HEK293 (cell line): ENCODE measurements around the gene SQSTM1.

Source experiments
- BCL11A ChIP-seq: fragments of 450-650 bp; formaldehyde crosslinking; IDR thresholded peaks from 2 replicates; pipeline ENCODE4 v1.5.1; 2016; ENCODE audit warnings: low read depth, missing biosample characterization, missing genetic modification characterization
- GLIS1 ChIP-seq: fragments of 450-650 bp; formaldehyde crosslinking; IDR thresholded peaks from 2 replicates; pipeline ENCODE4 v1.5.1; 2016; ENCODE audit warnings: missing biosample characterization, missing genetic modification characterization
- GLIS2 ChIP-seq: fragments of 450-650 bp; formaldehyde crosslinking; IDR thresholded peaks from 2 replicates; pipeline ENCODE4 v1.5.1; 2016; ENCODE audit warnings: missing biosample characterization, missing genetic modification characterization
- OSR2 ChIP-seq: fragments of 450-650 bp; formaldehyde crosslinking; IDR thresholded peaks from 2 replicates; pipeline ENCODE4 v1.5.1; 2016; ENCODE audit warnings: missing biosample characterization, missing genetic modification characterization
- PRDM1 ChIP-seq: fragments of 450-650 bp; formaldehyde crosslinking; IDR thresholded peaks from 2 replicates; pipeline ENCODE4; 2016; ENCODE audit warnings: missing biosample characterization, missing genetic modification characterization
- SP2 ChIP-seq: fragments of 450-650 bp; formaldehyde crosslinking; IDR thresholded peaks from 2 replicates; pipeline ENCODE4 v1.5.1; 2016; ENCODE audit warnings: missing biosample characterization, missing genetic modification characterization
- TCF7L2 ChIP-seq: IDR thresholded peaks from 2 replicates; pipeline ENCODE4 v1.6.1; 2011; ENCODE audit warnings: low read depth, mild to moderate bottlenecking, inconsistent platforms, low read length, moderate library complexity, borderline replicate concordance
- YY1 ChIP-seq: fragments of 450-650 bp; formaldehyde crosslinking; IDR thresholded peaks from 2 replicates; pipeline ENCODE4 v1.5.1; 2018; ENCODE audit warnings: missing biosample characterization, missing genetic modification characterization
- ZBTB17 ChIP-seq: fragments of 450-650 bp; formaldehyde crosslinking; IDR thresholded peaks from 2 replicates; pipeline ENCODE4 v1.5.1; 2016; ENCODE audit warnings: missing biosample characterization, missing genetic modification characterization
- ZBTB48 ChIP-seq: fragments of 450-650 bp; formaldehyde crosslinking; IDR thresholded peaks from 2 replicates; pipeline ENCODE4 v1.5.1; 2016; ENCODE audit warnings: missing biosample characterization, missing genetic modification characterization
- ZEB2 ChIP-seq: fragments of 450-650 bp; formaldehyde crosslinking; IDR thresholded peaks from 2 replicates; pipeline ENCODE4 v1.5.1; 2016; ENCODE audit warnings: missing biosample characterization, missing genetic modification characterization
- ZFHX2 ChIP-seq: fragments of 450-650 bp; formaldehyde crosslinking; conservative IDR thresholded peaks from 2 replicates; pipeline ENCODE4 v1.5.1; 2016; ENCODE audit warnings: missing biosample characterization, missing genetic modification characterization
- ZNF114 ChIP-seq: fragments of 450-650 bp; formaldehyde crosslinking; IDR thresholded peaks from 2 replicates; pipeline ENCODE4 v1.5.0; 2017; ENCODE audit warnings: missing biosample characterization, missing genetic modification characterization
- ZNF121 ChIP-seq: fragments of 450-650 bp; formaldehyde crosslinking; IDR thresholded peaks from 2 replicates; pipeline ENCODE4 v1.5.1; 2016; ENCODE audit warnings: missing biosample characterization, missing genetic modification characterization
- ZNF132 ChIP-seq: fragments of 450-650 bp; formaldehyde crosslinking; IDR thresholded peaks from 2 replicates; pipeline ENCODE4 v1.5.1; 2017; ENCODE audit warnings: missing biosample characterization, missing genetic modification characterization, borderline replicate concordance
- ZNF184 ChIP-seq: fragments of 450-650 bp; IDR thresholded peaks from 2 replicates; pipeline ENCODE4 v1.5.1; 2018; ENCODE audit warnings: missing biosample characterization, mild to moderate bottlenecking, missing genetic modification characterization
- ZNF510 ChIP-seq: fragments of 450-650 bp; formaldehyde crosslinking; IDR thresholded peaks from 2 replicates; pipeline ENCODE4 v1.5.1; 2018; ENCODE audit warnings: mild to moderate bottlenecking, missing genetic modification characterization, missing biosample characterization; ENCODE audit not compliant: insufficient replicate concordance
- ZNF544 ChIP-seq: fragments of 450-650 bp; formaldehyde crosslinking; IDR thresholded peaks from 2 replicates; pipeline ENCODE4 v1.5.0; 2017; ENCODE audit warnings: missing biosample characterization, missing genetic modification characterization
- ZNF610 ChIP-seq: fragments of 450-650 bp; formaldehyde crosslinking; IDR thresholded peaks from 2 replicates; pipeline ENCODE4 v1.5.1; 2016; ENCODE audit warnings: missing biosample characterization, missing genetic modification characterization, borderline replicate concordance
- ZNF768 ChIP-seq: fragments of 450-650 bp; formaldehyde crosslinking; IDR thresholded peaks from 2 replicates; pipeline ENCODE4 v1.5.1; 2018; ENCODE audit warnings: missing biosample characterization, mild to moderate bottlenecking, missing genetic modification characterization
- TF ChIP-seq, protein P1 (sequence below): fragments of 450-650 bp; formaldehyde crosslinking; IDR thresholded peaks from 2 replicates; pipeline ENCODE4 v1.5.1; 2017; ENCODE audit warnings: missing biosample characterization, mild to moderate bottlenecking, missing genetic modification characterization, moderate library complexity
- TF ChIP-seq, protein P2 (sequence below): fragments of 450-650 bp; formaldehyde crosslinking; IDR thresholded peaks from 2 replicates; pipeline ENCODE4 v1.5.0; 2017; ENCODE audit warnings: missing biosample characterization, missing genetic modification characterization, borderline replicate concordance
- TF ChIP-seq, protein P3 (sequence below): fragments of 450-650 bp; formaldehyde crosslinking; IDR thresholded peaks from 2 replicates; pipeline ENCODE4 v1.5.1; 2016; ENCODE audit warnings: missing biosample characterization, missing genetic modification characterization
- TF ChIP-seq, protein P4 (sequence below): fragments of 450-650 bp; formaldehyde crosslinking; IDR thresholded peaks from 2 replicates; pipeline ENCODE4 v1.5.1; 2016; ENCODE audit warnings: missing biosample characterization, missing genetic modification characterization
- TF ChIP-seq, protein P5 (sequence below): fragments of 450-650 bp; formaldehyde crosslinking; IDR thresholded peaks from 2 replicates; pipeline ENCODE4 v1.5.1; 2016; ENCODE audit warnings: missing biosample characterization, missing genetic modification characterization
- TF ChIP-seq, protein P6 (sequence below): fragments of 450-650 bp; formaldehyde crosslinking; IDR thresholded peaks from 2 replicates; pipeline ENCODE4 v1.5.1; 2016; ENCODE audit warnings: missing biosample characterization, missing genetic modification characterization

Gene SQSTM1

DNA sequence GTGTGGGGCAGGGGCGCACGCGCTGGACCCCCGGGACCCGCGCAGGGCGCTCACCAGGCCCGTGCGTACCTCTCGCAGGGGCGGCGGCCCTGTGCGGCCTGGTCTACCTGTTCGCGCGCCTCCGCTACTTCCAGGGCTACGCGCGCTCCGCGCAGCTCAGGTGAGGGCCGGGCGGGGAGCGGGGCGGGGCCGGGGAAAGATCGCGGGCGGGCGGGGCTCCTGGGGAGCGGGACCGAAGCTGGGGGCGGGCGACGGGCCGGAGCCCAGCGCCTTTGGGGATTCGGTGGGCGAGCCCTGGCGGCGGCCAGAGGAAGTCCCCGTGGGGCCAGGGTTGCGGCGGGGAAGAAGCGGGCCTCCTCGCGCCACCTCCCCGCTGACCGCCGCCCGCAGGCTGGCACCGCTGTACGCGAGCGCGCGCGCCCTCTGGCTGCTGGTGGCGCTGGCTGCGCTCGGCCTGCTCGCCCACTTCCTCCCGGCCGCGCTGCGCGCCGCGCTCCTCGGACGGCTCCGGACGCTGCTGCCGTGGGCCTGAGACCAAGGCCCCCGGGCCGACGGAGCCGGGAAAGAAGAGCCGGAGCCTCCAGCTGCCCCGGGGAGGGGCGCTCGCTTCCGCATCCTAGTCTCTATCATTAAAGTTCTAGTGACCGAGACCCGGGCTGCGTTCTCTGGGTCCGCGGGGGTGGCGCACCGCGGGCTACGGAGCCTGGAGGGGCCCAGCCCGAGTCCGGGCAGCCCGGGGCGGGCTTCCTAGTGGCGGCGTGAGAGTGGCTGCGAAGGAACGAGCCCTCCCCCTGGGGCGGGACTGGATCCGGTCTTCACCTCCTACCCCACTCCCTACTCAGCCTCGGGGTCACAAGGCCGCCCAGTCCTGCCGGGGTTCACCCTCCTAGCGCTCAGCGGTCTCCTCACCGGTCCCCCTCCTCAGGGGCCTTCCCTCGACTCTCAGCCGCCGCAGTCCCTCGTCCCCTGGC, 24.6 kb upstream of the SQSTM1 start (continued):
- TF ChIP-seq ZNF544 (tag by site-specific recombination), result no peak
- TF ChIP-seq ZNF510 (tag by site-specific recombination), result no peak
- no peak for TF ChIP-seq ZNF114 (tag by site-specific recombination)
- peak; percentile 30 for TF ChIP-seq ZFHX2 (tag by site-specific recombination)
- 0 out of 2 replicates have a peak, but pooled peaks have one; percentile 14 for TF ChIP-seq ZBTB48 (tag by site-specific recombination)
- no peak for TF ChIP-seq PRDM1 (tag by site-specific recombination)
- TF ChIP-seq ZBTB17 (tag by site-specific recombination), result peak; percentile 33
- TF ChIP-seq ZNF132 (tag by site-specific recombination), result no peak
- no peak for TF ChIP-seq ZNF768
- TF ChIP-seq SP2 (tag by site-specific recombination), result peak; percentile 82
- peak; percentile 71; the same call in 1 of the 2 replicates for TF ChIP-seq GLIS2 (tag by site-specific recombination)
- TF ChIP-seq, protein P1, sequence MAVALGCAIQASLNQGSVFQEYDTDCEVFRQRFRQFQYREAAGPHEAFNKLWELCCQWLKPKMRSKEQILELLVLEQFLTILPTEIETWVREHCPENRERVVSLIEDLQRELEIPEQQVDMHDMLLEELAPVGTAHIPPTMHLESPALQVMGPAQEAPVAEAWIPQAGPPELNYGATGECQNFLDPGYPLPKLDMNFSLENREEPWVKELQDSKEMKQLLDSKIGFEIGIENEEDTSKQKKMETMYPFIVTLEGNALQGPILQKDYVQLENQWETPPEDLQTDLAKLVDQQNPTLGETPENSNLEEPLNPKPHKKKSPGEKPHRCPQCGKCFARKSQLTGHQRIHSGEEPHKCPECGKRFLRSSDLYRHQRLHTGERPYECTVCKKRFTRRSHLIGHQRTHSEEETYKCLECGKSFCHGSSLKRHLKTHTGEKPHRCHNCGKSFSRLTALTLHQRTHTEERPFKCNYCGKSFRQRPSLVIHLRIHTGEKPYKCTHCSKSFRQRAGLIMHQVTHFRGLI (tag by site-specific recombination), result 0 out of 2 replicates have a peak, but pooled peaks have one; percentile 44
- TF ChIP-seq YY1 (tag by site-specific recombination), result no peak
- TF ChIP-seq OSR2 (tag by site-specific recombination), result no peak
- TF ChIP-seq ZEB2, result peak; percentile 46
- no peak for TF ChIP-seq ZNF121 (tag by site-specific recombination)
- TF ChIP-seq, protein P2, sequence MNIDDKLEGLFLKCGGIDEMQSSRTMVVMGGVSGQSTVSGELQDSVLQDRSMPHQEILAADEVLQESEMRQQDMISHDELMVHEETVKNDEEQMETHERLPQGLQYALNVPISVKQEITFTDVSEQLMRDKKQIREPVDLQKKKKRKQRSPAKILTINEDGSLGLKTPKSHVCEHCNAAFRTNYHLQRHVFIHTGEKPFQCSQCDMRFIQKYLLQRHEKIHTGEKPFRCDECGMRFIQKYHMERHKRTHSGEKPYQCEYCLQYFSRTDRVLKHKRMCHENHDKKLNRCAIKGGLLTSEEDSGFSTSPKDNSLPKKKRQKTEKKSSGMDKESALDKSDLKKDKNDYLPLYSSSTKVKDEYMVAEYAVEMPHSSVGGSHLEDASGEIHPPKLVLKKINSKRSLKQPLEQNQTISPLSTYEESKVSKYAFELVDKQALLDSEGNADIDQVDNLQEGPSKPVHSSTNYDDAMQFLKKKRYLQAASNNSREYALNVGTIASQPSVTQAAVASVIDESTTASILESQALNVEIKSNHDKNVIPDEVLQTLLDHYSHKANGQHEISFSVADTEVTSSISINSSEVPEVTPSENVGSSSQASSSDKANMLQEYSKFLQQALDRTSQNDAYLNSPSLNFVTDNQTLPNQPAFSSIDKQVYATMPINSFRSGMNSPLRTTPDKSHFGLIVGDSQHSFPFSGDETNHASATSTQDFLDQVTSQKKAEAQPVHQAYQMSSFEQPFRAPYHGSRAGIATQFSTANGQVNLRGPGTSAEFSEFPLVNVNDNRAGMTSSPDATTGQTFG, result no peak
- TF ChIP-seq ZNF610, result no peak
- TF ChIP-seq, protein P3, sequence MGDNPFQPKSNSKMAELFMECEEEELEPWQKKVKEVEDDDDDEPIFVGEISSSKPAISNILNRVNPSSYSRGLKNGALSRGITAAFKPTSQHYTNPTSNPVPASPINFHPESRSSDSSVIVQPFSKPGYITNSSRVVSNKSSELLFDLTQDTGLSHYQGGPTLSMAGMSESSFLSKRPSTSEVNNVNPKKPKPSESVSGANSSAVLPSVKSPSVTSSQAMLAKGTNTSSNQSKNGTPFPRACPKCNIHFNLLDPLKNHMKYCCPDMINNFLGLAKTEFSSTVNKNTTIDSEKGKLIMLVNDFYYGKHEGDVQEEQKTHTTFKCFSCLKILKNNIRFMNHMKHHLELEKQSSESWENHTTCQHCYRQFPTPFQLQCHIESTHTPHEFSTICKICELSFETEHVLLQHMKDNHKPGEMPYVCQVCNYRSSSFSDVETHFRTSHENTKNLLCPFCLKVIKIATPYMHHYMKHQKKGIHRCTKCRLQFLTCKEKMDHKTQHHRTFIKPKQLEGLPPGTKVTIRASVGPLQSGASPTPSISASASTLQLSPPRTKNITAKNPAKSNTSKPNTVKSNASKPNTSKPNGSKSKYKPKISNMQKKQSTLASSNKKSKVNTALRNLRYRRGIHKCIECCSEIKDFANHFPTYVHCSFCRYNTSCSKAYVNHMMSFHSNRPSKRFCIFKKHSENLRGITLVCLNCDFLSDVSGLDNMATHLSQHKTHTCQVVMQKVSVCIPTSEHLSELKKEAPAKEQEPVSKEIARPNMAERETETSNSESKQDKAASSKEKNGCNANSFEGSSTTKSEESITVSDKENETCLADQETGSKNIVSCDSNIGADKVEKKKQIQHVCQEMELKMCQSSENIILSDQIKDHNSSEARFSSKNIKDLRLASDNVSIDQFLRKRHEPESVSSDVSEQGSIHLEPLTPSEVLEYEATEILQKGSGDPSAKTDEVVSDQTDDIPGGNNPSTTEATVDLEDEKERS (tag by site-specific recombination), result no peak
- TF ChIP-seq, protein P4, sequence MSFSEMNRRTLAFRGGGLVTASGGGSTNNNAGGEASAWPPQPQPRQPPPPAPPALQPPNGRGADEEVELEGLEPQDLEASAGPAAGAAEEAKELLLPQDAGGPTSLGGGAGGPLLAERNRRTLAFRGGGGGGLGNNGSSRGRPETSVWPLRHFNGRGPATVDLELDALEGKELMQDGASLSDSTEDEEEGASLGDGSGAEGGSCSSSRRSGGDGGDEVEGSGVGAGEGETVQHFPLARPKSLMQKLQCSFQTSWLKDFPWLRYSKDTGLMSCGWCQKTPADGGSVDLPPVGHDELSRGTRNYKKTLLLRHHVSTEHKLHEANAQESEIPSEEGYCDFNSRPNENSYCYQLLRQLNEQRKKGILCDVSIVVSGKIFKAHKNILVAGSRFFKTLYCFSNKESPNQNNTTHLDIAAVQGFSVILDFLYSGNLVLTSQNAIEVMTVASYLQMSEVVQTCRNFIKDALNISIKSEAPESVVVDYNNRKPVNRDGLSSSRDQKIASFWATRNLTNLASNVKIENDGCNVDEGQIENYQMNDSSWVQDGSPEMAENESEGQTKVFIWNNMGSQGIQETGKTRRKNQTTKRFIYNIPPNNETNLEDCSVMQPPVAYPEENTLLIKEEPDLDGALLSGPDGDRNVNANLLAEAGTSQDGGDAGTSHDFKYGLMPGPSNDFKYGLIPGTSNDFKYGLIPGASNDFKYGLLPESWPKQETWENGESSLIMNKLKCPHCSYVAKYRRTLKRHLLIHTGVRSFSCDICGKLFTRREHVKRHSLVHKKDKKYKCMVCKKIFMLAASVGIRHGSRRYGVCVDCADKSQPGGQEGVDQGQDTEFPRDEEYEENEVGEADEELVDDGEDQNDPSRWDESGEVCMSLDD (tag by site-specific recombination), result peak; percentile 43; the same call in 1 of the 2 replicates
- TF ChIP-seq TCF7L2, result no peak
- TF ChIP-seq, protein P5, sequence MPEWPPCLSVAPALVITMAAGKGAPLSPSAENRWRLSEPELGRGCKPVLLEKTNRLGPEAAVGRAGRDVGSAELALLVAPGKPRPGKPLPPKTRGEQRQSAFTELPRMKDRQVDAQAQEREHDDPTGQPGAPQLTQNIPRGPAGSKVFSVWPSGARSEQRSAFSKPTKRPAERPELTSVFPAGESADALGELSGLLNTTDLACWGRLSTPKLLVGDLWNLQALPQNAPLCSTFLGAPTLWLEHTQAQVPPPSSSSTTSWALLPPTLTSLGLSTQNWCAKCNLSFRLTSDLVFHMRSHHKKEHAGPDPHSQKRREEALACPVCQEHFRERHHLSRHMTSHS (tag by site-specific recombination), result no peak
- TF ChIP-seq ZNF184 (tag by site-specific recombination), result no peak; the same call in 1 of the 2 replicates
- peak; percentile 36; the same call in 1 of the 2 replicates for TF ChIP-seq BCL11A (tag by site-specific recombination)
- TF ChIP-seq, protein P6, sequence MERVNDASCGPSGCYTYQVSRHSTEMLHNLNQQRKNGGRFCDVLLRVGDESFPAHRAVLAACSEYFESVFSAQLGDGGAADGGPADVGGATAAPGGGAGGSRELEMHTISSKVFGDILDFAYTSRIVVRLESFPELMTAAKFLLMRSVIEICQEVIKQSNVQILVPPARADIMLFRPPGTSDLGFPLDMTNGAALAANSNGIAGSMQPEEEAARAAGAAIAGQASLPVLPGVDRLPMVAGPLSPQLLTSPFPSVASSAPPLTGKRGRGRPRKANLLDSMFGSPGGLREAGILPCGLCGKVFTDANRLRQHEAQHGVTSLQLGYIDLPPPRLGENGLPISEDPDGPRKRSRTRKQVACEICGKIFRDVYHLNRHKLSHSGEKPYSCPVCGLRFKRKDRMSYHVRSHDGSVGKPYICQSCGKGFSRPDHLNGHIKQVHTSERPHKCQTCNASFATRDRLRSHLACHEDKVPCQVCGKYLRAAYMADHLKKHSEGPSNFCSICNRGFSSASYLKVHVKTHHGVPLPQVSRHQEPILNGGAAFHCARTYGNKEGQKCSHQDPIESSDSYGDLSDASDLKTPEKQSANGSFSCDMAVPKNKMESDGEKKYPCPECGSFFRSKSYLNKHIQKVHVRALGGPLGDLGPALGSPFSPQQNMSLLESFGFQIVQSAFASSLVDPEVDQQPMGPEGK (tag by site-specific recombination), result peak; percentile 76
- peak; percentile 16 for TF ChIP-seq GLIS1 (tag by site-specific recombination)
